K562 (cell line): Measurements from ENCODE around the gene GNAL. TPM values are rescaled to one million over a fixed set of nuclear protein-coding genes. Genes with fewer than 3 reads are reported as not detected.
A peak's percentile ranks its signal among the peaks of the same experiment; 100 is the strongest.

ENCODE experiments used
- ATF6 ChIP-seq: sonication (generic); formaldehyde crosslinking; IDR thresholded peaks from 2 replicates; pipeline ENCODE4 v1.4.0; 2020; ENCODE audit warnings: mild to moderate bottlenecking, missing genetic modification reagents
- BHLHE40 ChIP-seq: IDR thresholded peaks from 2 replicates; pipeline ENCODE4 v1.6.1; 2011; ENCODE audit warnings: low read length, improper control_type of control experiment
- CBFA2T2 ChIP-seq: fragments of 450-650 bp; conservative IDR thresholded peaks from 2 replicates; pipeline ENCODE4 v1.6.1; 2017; ENCODE audit warnings: mild to moderate bottlenecking
- CEBPZ ChIP-seq: fragments of 150-350 bp; IDR thresholded peaks from 2 replicates; pipeline ENCODE4 v1.6.1; 2014; ENCODE audit warnings: low read depth, mild to moderate bottlenecking, low read length, borderline replicate concordance
- CHD4 ChIP-seq: fragments of 200-600 bp; sonication (generic); IDR thresholded peaks from 3 replicates; pipeline ENCODE4 v1.6.1; 2012; ENCODE audit warnings: low read depth, mild to moderate bottlenecking, mixed read lengths, low read length, inconsistent platforms; ENCODE audit not compliant: insufficient read depth, insufficient replicate concordance, poor library complexity, severe bottlenecking
- CTBP1 ChIP-seq: fragments of 450-650 bp; IDR thresholded peaks from 2 replicates; pipeline ENCODE4 v1.6.1; 2016; ENCODE audit warnings: borderline replicate concordance
- HDAC1 ChIP-seq, 2 experiments: fragments of 450-650 bp; IDR thresholded peaks; 2 replicates each; pipeline ENCODE4 v1.6.1; 2016 to 2017; ENCODE audit warnings: inconsistent platforms in 1 of 2, mild to moderate bottlenecking in 1 of 2, moderate library complexity in 1 of 2
- ILK ChIP-seq: fragments of 450-650 bp; IDR thresholded peaks from 2 replicates; pipeline ENCODE4 v1.6.1; 2016; ENCODE audit warnings: missing genetic modification characterization, low read depth, mild to moderate bottlenecking, missing compliant biosample characterization, moderate library complexity, borderline replicate concordance
- KDM2B ChIP-seq: fragments of 250-450 bp; sonication (Bioruptor Pico); IDR thresholded peaks from 2 replicates; pipeline ENCODE4 v1.8.0; 2021; ENCODE audit warnings: mild to moderate bottlenecking, moderate library complexity
- NFE2 ChIP-seq: IDR thresholded peaks from 2 replicates; pipeline ENCODE4 v1.6.1; 2014; ENCODE audit warnings: antibody characterized with exemption, low read depth
- PREB ChIP-seq: sonication (generic); formaldehyde crosslinking; IDR thresholded peaks from 2 replicates; pipeline ENCODE4 v1.8.1; 2023; ENCODE audit warnings: mild to moderate bottlenecking, missing genetic modification reagents
- RFX5 ChIP-seq: IDR thresholded peaks from 2 replicates; pipeline ENCODE4 v1.6.1; 2011; ENCODE audit warnings: low read depth, mild to moderate bottlenecking, improper control_type of control experiment, low read length
- SMAD4 ChIP-seq: fragments of 250-450 bp; sonication (Bioruptor Pico); conservative IDR thresholded peaks from 2 replicates; pipeline ENCODE4 v1.8.0; 2021; ENCODE audit warnings: inconsistent platforms, mild to moderate bottlenecking, moderate library complexity
- SMARCC2 ChIP-seq: fragments of 450-650 bp; IDR thresholded peaks from 2 replicates; pipeline ENCODE4 v1.6.1; 2017; ENCODE audit warnings: antibody characterized with exemption, moderate library complexity, mild to moderate bottlenecking, low read depth
- SMARCE1 ChIP-seq: fragments of 450-650 bp; IDR thresholded peaks from 2 replicates; pipeline ENCODE4 v1.7.1; 2016; ENCODE audit warnings: mild to moderate bottlenecking
- SRF ChIP-seq, 2 experiments: fragments of 250-450, 450-650 bp in 1 of 2; sonication (Bioruptor Pico) in 1 of 2; sonication (generic) in 1 of 2; formaldehyde crosslinking; IDR thresholded peaks; 2 replicates each; pipeline versions ENCODE4 v1.5.0 to v1.5.1; 2020 to 2022; ENCODE audit warnings: mild to moderate bottlenecking in 1 of 2, missing genetic modification reagents in 1 of 2
- STAT5A ChIP-seq: IDR thresholded peaks from 2 replicates; pipeline ENCODE4 v1.6.1; 2012; ENCODE audit warnings: low read length, inconsistent platforms, borderline replicate concordance
- TCF7L2 ChIP-seq: fragments of 150-350 bp; IDR thresholded peaks from 2 replicates; pipeline ENCODE4 v1.6.1; 2016; ENCODE audit warnings: low read depth, mild to moderate bottlenecking, low read length, moderate library complexity
- ZBTB1 ChIP-seq: sonication (generic); formaldehyde crosslinking; IDR thresholded peaks from 2 replicates; pipeline ENCODE4 v1.8.1; 2023; ENCODE audit warnings: missing genetic modification reagents, low read depth, mild to moderate bottlenecking, borderline replicate concordance
- ZFP1 ChIP-seq: fragments of 450-650 bp; formaldehyde crosslinking; IDR thresholded peaks from 2 replicates; pipeline ENCODE4 v1.4.0; 2020; ENCODE audit warnings: mild to moderate bottlenecking, mixed read lengths
- ZFPM2 ChIP-seq: fragments of 250-450 bp; sonication (Bioruptor Pico); IDR thresholded peaks from 2 replicates; pipeline ENCODE4 v1.5.1; 2022; ENCODE audit warnings: mild to moderate bottlenecking
- ZNF561 ChIP-seq: fragments of 450-650 bp; formaldehyde crosslinking; conservative IDR thresholded peaks from 2 replicates; pipeline ENCODE4 v1.4.0; 2020; ENCODE audit warnings: mild to moderate bottlenecking, moderate library complexity
- ZNF584 ChIP-seq: fragments of 200-800 bp; sonication (Bioruptor generic); IDR thresholded peaks from 2 replicates; pipeline ENCODE4 v1.6.1; 2016; ENCODE audit warnings: low read depth, mild to moderate bottlenecking, missing genetic modification characterization, missing compliant biosample characterization
- polyA plus RNA-seq, 8 experiments: library from polyadenylated mRNA; depleted of rRNA in 4 of 8; stranded (reverse) in 5 of 8; unstranded in 3 of 8; fragments of >200 nt; fragmentation: Nextera tagmentation in 2 of 8; fragmentation: Illumina TruSeq in 1 of 8; extraction: Ambion mirVana in 2 of 8; extraction: Trizol in 1 of 8; gene quantifications; 2 replicates each; pipeline versions ENCODE4 v1.2.1 to v1.2.3, GENCODE V29; 2011 to 2014; ENCODE audit warnings: inconsistent platforms in 1 of 8, missing spikeins in 1 of 8
- total RNA-seq, 7 experiments: library from RNA; depleted of rRNA in 6 of 7; stranded (reverse); fragments of >200 nt in 6 of 7; fragmentation: Illumina TruSeq in 2 of 7; extraction: Trizol in 2 of 7; gene quantifications; 2 replicates each; pipeline versions ENCODE4 v1.2.1 to v1.2.3, GENCODE V29; 2011 to 2021; ENCODE audit warnings: low replicate concordance in 1 of 7

The GNAL gene
- total and polyA plus RNA-seq, 9 of the 15 experiments (the other 6 are each of a cell fraction or from before 2014, with no cell fraction given) = under 0.01 to 0.10 (median 0.01) TPM; not detected in 5

GRCh38 chr18:11925800-11926481, 236.9 kb downstream of the GNAL start (continued):
- TF ChIP-seq ATF6 (no peak), CEBPZ (no peak), CTBP1 (peak; percentile 92), ZBTB1 (no peak), TCF7L2 (no peak), STAT5A (peak; percentile 75; the same call in 1 of the 2 replicates), HDAC1 (IDR thresholded peaks at IDR 0.05) (peak in 1 of 2 experiments; percentile 97; a peak in 2 of 4 replicates), ILK (tag) (no peak), SMARCE1 (peak; percentile 98), CHD4 (no peak), ZFP1 (CRISPR knock-in tag) (no peak), ZFPM2 (CRISPR knock-in tag) (no peak), RFX5 (no peak), BHLHE40 (peak; percentile 67), CBFA2T2 (peak; percentile 95), ZNF561 (no peak), SRF (CRISPR knock-in tag; IDR thresholded peaks at IDR 0.05) (no peak), PREB (CRISPR knock-in tag) (no peak), KDM2B (CRISPR knock-in tag) (no peak), SMARCC2 (peak; percentile 90), NFE2 (peak; percentile 45), SMAD4 (peak; percentile 96), ZNF584 (CRISPR knock-in tag) (0 out of 2 replicates have a peak, but pooled peaks have one; percentile 36)
